Common myeloid progenitor, CD34-positive (primary cell): Measurements from ENCODE around the gene CD300H.
A peak's percentile ranks its signal among the peaks of the same experiment; 100 is the strongest.

ENCODE experiments used
- CTCF ChIA-PET: fragments of 350-600 bp; sonication (Branson Sonifier 250); formaldehyde crosslinking; loops from one replicate; lab custom pipeline; 2021; ENCODE audit warnings: antibody characterized with exemption; lab: Charles Lee
- POLR2A ChIA-PET: fragments of 350-600 bp; sonication (Branson Sonifier 250); formaldehyde crosslinking; loops from one replicate; lab custom pipeline; 2021; ENCODE audit warnings: antibody characterized with exemption; lab: Charles Lee
- DNase-seq, 3 donors: peaks; one replicate each; pipeline versions ENCODE4 v3.0.0 to v3.0.0-alpha.2; 2013
- H3K27ac ChIP-seq, 2 experiments: 1 replicate in 1 of 2; 2 replicates in 1 of 2; pipeline ENCODE4 v1.7.0; 2013; ENCODE audit warnings: inconsistent platforms in 2 of 2, low read length in 2 of 2, mild to moderate bottlenecking in 2 of 2, low read depth in 1 of 2, moderate library complexity in 1 of 2; ENCODE audit not compliant: severe bottlenecking in 2 of 2, insufficient read depth in 1 of 2, poor library complexity in 1 of 2
- H3K27me3 ChIP-seq, 5 experiments: replicated peaks in 2 of 5; 1 replicate in 3 of 5; 2 replicates in 2 of 5; pipeline versions ENCODE4 v1.6.1 to v1.7.0; 2013; ENCODE audit warnings: low read length in 4 of 5, mild to moderate bottlenecking in 2 of 5, moderate library complexity in 2 of 5, inconsistent platforms in 1 of 5; ENCODE audit not compliant: insufficient read depth in 5 of 5, control insufficient read depth in 4 of 5
- H3K36me3 ChIP-seq, 4 experiments: 1 replicate in 2 of 4; 2 replicates in 2 of 4; pipeline versions ENCODE4 v1.6.1 to v1.7.0; 2013; ENCODE audit warnings: low read length in 3 of 4, control low read depth in 1 of 4, mild to moderate bottlenecking in 1 of 4; ENCODE audit not compliant: control insufficient read depth in 4 of 4, insufficient read depth in 4 of 4
- H3K4me1 ChIP-seq, 4 experiments: 1 replicate in 3 of 4; 2 replicates in 1 of 4; pipeline versions ENCODE4 v1.6.1 to v1.7.1; 2013; ENCODE audit warnings: low read length in 3 of 4, mild to moderate bottlenecking in 3 of 4, control low read depth in 1 of 4, inconsistent platforms in 1 of 4, moderate library complexity in 1 of 4; ENCODE audit not compliant: control insufficient read depth in 4 of 4, insufficient read depth in 4 of 4; ENCODE audit errors: control extremely low read depth in 1 of 4
- H3K4me3 ChIP-seq, 7 experiments: 1 replicate in 4 of 7; 2 replicates in 3 of 7; pipeline versions ENCODE4 v1.5.1 to v1.7.0; 2013; ENCODE audit warnings: mild to moderate bottlenecking in 7 of 7, low read length in 6 of 7, moderate library complexity in 6 of 7, inconsistent platforms in 2 of 7, low read depth in 2 of 7, control low read depth in 1 of 7; ENCODE audit not compliant: insufficient read depth in 4 of 7, control insufficient read depth in 1 of 7; ENCODE audit errors: extremely low read depth in 1 of 7
- H3K9me3 ChIP-seq, 5 experiments: 1 replicate in 4 of 5; 2 replicates in 1 of 5; pipeline versions ENCODE4 v1.6.1 to v1.7.1; 2013; ENCODE audit warnings: low read length in 4 of 5, mild to moderate bottlenecking in 2 of 5, inconsistent platforms in 1 of 5, low read depth in 1 of 5, moderate library complexity in 1 of 5; ENCODE audit not compliant: control insufficient read depth in 4 of 5, insufficient read depth in 2 of 5; ENCODE audit errors: control extremely low read depth in 1 of 5
- WGBS: methylation state at CpG from one replicate; pipeline ENCODE4 v1.1.5; 2013; ENCODE audit not compliant: insufficient coverage; 5-methylcytosine and 5-hydroxymethylcytosine counted together

Gene CD300H

GRCh38 chr17:74599448-74599939 lies 32.2 kb upstream of the CD300H start:
- Histone ChIP-seq H3K27ac (no peak overlapping the region), H3K27me3 (no peaks in the 10 kb centered on the region), H3K4me1 (peaks cover 12 to 47% (median 27%) of the 10 kb centered on the region in 4 experiments), H3K4me3 (no peak overlapping the region), H3K9me3 (no peaks in the 10 kb centered on the region), H3K36me3 (no peaks in the 10 kb centered on the region)
- ChIA-PET POLR2A (interaction anchor here (0.7 kb wide), 2 partner anchors 67 to 141 kb away, joined by 3 to 6 read pairs; no protein-coding TSS in a partner anchor), CTCF (interaction anchor here (1.1 to 2.6 kb wide), 6 partner anchors 8 to 54 kb away, joined by 3 to 9 read pairs (median 6); partner anchors contain the start of genes CD300C and CD300LD)
- peak; percentile 61 to 89 (median 86) for DNase-seq
- 17% methylated on average over 6 of the region's 10 CpGs for WGBS

GRCh38 chr17:74599023-74599399 lies 31.7 kb upstream of the CD300H start:
- ChIA-PET CTCF (interaction anchor here (2.1 to 2.6 kb wide), 2 partner anchors 12 to 33 kb away, joined by 6 to 9 read pairs; no protein-coding TSS in a partner anchor), POLR2A (no interaction called here)
- Histone ChIP-seq H3K36me3 (no peaks in the 10 kb centered on the region), H3K4me3 (no peak overlapping the region), H3K27me3 (no peaks in the 10 kb centered on the region), H3K27ac (no peak overlapping the region), H3K4me1 (peaks cover 12 to 42% (median 27%) of the 10 kb centered on the region in 4 experiments), H3K9me3 (no peaks in the 10 kb centered on the region)
- peak; percentile 33 to 70 (median 66) for DNase-seq
- 0% methylated on average over 2 of the region's 3 CpGs for WGBS

GRCh38 chr17:74598346-74599022 lies 31.2 kb upstream of the CD300H start:
- peaks cover 12 to 37% (median 25%) of the 10 kb centered on the region in 4 experiments for H3K4me1 ChIP-seq
- POLR2A ChIA-PET, result no interaction called here

GRCh38 chr17:74597069-74597790 lies 29.9 kb upstream of the CD300H start:
- DNase-seq, result no peak
- no peak overlapping the region for H3K27ac ChIP-seq
- ChIA-PET POLR2A (no interaction called here), CTCF (interaction anchor here (1.1 to 1.3 kb wide), 2 partner anchors 48 to 60 kb away, joined by 3 to 4 read pairs; no protein-coding TSS in a partner anchor)
- WGBS, result 93% methylated on average over 7 of the region's 8 CpGs
- no peak overlapping the region for H3K4me3 ChIP-seq
- H3K27me3 ChIP-seq, result no peaks in the 10 kb centered on the region
- H3K4me1 ChIP-seq, result peaks cover 12 to 32% (median 22%) of the 10 kb centered on the region in 4 experiments
- no peaks in the 10 kb centered on the region for H3K36me3 ChIP-seq
- no peaks in the 10 kb centered on the region for H3K9me3 ChIP-seq

More at GRCh38 chr17:74598346-74599022, 31.2 kb upstream of the CD300H start:
- Histone ChIP-seq H3K4me3 (no peak overlapping the region), H3K9me3 (no peaks in the 10 kb centered on the region), H3K27me3 (no peaks in the 10 kb centered on the region), H3K27ac (no peak overlapping the region), H3K36me3 (no peaks in the 10 kb centered on the region)
- DNase-seq, result no peak
- CTCF ChIA-PET, result no interaction called here
- 68% methylated on average over 2 of the region's 4 CpGs for WGBS

GRCh38 chr17:74595037-74595750 lies 27.9 kb upstream of the CD300H start:
- Histone ChIP-seq H3K36me3 (no peaks in the 10 kb centered on the region), H3K27me3 (no peaks in the 10 kb centered on the region), H3K9me3 (no peaks in the 10 kb centered on the region), H3K4me1 (peaks cover 10 to 28% (median 26%) of the 10 kb centered on the region in 4 experiments), H3K4me3 (no peak overlapping the region), H3K27ac (no peak overlapping the region)
- CTCF ChIA-PET, result interaction anchor here (1.3 kb wide), 1 partner anchor 22 kb away, joined by 5 read pairs; no protein-coding TSS in a partner anchor
- POLR2A ChIA-PET, result no interaction called here
- WGBS, result 100% methylated on average over 2 of the region's 6 CpGs
- DNase-seq, result no peak

- no peaks in the 10 kb centered on the region for H3K27me3 ChIP-seq
- no peaks in the 10 kb centered on the region for H3K9me3 ChIP-seq
- H3K4me3 ChIP-seq, result no peak within 1 kb of the TSS
- H3K36me3 ChIP-seq, result no peaks in the 10 kb centered on the region
- 95% methylated on average over 9 of the region's 14 CpGs for WGBS
- DNase-seq, result peak; percentile 50 to 88 (median 80)
- CTCF ChIA-PET, result interaction anchor here (0.7 to 5.4 kb wide), 8 partner anchors 8 to 224 kb away, joined by 3 to 24 read pairs (median 4); partner anchors contain the start of gene CD300H
- peaks cover 0 to 13% (median 8%) of the 10 kb centered on the region in 4 experiments for H3K4me1 ChIP-seq
- no peak within 1 kb of the TSS for H3K27ac ChIP-seq
- POLR2A ChIA-PET, result no interaction called here
Measured at GRCh38 chr17:74592087-74592990, 25.0 kb upstream of the CD300H start, which contains the start of gene CD300LD. CD300LD (minus strand) TSS chr17:74592283; CDS start chr17:74592202, 81 bp downstream.
